Stimulated activated naive CD4-positive, alpha-beta T cell (primary cell): ENCODE data around the gene HS3ST2.
"Not testable (repeated sequence)": the region's sequence is repeated elsewhere in the genome, so short reads cannot be mapped to it uniquely, and the experiment has no call there.

Experiments used
- DNase-seq, 6 experiments: peaks; one replicate each; lab custom pipeline; 2025; lab: John Stamatoyannopoulos, UW

Gene HS3ST2

DNA sequence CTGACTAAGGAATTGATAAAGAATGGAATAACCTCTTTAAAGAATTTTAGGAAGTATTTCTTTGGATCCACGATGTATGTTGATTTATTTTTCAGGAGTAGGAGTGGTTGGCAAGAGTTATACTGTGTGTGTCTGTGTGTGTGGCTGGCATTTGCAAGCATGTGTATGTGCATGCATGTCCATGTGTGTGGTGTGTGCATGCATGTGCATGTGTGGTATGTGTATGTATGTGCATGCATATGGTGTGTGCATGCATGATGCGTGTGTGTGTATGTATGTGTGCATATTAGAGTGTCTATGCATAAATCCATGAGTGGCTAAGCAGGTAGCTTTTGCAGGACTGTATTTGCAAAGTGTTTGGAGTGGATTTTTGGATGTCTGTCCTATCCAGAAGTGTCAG is 120.8 kb downstream of the HS3ST2 start:
- no peak for DNase-seq

DNA sequence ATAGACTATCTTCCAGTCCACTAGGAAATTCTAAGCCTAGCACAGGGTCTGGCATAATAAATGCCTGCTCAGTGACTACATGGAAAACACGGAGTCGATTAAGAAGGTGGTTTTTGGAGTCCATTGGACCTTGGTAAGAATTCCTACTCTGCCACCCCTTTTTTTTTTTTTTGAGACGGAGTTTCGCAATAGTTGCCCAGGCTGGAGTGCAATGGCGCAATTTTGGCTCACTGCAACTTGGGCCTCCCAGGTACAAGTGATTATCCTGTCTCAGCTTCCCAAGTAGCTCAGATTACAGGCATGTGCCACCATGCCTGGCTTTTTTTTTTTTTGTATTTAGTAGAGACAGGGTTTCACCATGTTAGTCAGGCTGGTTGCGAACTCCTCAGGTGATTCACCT is 123.2 kb downstream of the HS3ST2 start:
- DNase-seq, result no peak

DNA sequence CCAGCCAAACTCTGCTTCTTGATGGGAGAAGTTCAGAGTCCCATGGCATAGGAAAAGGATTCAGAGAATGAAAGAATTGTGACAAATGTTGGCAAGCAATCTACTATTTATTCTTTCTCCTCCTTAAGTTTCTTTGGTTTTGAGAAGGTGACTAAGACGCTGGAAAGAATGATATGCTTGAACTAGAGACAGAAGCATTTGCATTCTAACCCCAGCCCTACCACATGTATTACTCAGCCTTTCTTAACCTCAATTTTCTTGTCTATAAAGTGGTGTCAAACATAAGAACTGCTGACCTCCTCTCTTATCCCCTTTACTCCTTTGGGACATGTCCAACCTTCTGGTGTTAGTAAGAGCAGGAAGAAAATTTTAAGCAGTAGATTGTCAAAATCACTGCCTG is 124.7 kb downstream of the HS3ST2 start:
- DNase-seq, result no peak

DNA sequence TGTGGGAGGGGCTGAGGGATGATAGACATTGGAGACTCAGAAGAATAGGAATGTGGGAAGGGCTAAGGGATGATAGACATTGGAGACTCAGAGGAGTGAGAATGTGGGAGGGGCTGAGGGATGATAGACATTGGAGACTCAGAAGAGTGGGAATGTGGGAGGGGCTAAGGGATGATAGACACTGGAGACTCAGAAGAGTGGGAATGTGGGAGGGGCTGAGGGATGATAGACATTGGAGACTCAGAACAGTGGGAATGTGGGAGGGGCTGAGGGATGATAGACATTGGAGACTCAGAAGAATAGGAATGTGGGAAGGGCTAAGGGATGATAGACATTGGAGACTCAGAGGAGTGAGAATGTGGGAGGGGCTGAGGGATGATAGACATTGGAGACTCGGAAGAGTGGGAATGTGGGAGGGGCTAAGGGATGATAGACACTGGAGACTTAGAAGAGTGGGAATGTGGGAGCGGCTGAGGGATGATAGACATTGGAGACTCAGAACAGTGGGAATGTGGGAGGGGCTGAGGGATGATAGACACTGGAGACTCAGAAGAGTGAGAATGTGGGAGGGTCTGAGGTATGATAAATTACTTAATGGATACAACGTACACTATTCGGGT is 125.9 kb downstream of the HS3ST2 start:
- not testable (repeated sequence) for DNase-seq

DNA sequence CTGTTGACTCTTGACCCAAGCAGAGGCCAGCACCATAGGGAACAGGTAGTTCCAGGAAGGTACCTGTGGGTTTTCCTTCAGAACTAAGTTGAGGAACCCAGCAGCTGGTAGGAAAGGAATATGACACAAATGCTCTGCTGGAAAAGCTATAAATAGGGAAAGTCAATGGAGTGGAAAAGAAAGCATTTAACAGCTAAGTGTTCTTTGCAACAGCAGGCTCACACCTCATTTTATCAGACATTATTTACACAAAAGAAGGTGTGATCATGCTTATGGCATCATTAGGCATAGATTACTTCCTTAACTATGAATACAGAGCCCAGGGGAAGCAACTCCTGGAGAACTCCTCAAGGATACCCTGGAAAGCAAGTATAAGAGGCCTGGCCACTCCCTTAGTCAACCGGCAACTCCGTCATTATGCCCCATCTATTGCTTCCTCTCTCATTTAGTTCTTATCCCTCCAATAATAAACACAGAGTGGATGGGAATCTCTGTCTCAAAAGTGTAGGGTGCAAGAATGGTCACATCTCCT is 128.1 kb downstream of the HS3ST2 start:
- DNase-seq, result no peak

DNA sequence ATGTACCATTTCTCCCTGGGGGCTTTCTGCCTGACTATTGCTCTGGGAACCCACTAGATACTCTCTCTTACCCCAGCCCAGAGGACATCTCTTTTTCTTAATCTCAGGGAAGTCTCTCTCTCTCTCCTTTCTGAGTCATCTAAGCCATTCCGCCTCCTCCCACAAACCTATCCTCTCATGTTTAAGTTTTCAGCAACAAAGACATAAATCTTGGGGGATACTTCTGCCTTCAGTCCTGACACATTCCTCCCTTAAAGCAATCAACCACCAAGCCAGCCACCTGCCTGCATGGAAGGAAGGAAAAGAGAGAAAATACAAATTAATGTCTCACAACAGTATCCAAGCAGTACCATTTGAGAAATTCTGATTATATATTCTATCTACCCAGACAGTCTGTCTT is 128.8 kb downstream of the HS3ST2 start:
- DNase-seq, result no peak

DNA sequence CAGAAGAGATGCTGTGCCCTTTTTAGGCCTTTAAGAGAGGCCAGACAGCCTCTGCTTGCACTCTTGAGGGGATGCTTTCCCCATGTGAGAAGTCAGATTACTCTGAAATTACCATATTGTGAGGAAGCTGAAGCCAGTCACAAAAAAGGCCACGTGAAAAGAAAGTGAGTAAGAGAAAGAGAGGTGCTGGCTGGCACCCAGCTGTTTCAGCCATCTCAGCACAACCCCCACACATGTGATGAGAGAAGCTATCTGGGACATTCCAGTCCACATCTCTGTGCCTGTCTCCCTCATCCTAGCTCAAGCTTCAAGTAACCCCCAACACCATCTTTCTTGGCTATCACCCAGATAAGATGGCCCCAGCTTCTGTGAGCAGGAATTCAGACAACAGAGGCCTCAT is 131.4 kb downstream of the HS3ST2 start:
- DNase-seq, result no peak

DNA sequence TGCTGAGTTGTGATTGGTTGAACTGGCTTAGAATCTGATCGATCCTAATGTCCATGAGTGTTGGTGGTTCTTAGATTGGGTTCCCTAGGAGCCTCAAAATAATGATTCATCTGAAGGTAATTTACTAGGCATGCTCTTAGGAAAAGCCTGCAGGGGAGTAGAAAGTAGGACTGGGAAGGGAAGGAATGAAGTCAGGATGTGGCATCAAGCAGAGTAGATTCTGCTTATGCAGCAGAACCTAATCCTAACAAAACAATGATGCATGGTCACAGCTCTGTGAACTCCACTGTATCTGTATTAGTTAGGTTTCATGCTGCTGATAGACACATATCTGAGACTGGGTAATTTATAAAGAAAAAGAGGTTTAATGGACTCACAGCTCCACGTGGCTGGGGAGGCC is 132.5 kb downstream of the HS3ST2 start:
- no peak for DNase-seq

DNA sequence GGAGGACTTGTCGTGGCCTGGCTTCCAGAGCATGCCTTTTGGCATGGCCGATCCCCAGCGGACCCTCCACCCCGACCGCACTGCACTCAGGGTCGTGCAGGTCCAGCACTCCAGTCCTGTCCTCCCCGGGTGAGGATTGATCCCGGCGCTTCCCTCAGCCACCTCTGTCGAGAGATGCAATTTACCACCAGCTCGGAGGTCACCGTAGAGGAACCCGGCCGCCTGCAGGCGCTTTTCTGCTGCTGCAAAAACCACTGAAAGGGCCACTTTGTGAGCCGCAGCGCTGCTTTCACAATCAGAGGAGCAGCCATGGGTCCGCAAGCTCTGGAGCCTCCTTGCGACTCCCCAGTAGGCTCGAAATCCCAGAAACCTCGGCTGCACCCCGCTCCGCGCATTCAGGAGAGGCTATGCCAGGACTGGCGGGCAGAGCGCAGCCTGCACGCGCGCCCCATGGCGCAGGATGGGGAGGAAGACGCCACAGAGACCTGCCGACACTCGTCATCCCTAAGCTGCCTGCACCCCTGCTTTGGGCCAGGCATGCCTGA is 134.2 kb downstream of the HS3ST2 start:
- no peak for DNase-seq

DNA sequence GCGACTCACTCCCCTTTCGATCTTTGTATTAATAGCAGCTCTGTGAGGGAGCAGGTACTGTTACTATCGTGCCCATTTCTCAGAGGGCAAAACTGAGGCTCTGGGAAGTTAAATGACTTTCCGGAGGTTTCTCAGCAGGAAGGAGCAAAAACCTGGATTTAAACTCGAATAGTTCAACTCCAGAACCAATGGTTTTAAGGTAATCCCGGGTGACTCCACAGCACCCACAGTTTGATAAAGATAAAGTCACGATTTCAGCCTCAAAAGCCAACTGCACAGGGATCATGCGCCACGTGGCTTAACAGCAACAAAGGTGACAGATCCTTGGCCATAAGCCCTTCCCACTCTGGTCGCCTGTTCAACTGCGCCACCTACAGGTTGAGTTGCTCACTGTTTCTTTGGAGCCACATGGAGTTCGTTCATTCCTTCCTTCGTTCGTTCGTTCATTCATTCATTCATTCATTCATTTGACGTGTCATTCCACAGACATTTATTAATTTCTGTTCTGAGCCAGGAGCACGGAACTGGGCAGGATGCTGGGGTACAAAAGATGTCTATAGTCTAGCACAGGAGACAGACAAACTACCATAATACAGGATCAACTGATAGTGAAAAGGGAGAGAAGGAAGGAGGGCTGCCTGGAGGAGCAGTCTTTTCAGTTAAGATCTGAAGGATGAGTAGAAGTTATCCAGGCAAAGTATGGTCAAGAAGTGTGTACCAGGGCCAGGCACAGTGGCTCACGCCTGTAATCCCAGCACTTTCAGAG is 134.8 kb downstream of the HS3ST2 start:
- no peak for DNase-seq

DNA sequence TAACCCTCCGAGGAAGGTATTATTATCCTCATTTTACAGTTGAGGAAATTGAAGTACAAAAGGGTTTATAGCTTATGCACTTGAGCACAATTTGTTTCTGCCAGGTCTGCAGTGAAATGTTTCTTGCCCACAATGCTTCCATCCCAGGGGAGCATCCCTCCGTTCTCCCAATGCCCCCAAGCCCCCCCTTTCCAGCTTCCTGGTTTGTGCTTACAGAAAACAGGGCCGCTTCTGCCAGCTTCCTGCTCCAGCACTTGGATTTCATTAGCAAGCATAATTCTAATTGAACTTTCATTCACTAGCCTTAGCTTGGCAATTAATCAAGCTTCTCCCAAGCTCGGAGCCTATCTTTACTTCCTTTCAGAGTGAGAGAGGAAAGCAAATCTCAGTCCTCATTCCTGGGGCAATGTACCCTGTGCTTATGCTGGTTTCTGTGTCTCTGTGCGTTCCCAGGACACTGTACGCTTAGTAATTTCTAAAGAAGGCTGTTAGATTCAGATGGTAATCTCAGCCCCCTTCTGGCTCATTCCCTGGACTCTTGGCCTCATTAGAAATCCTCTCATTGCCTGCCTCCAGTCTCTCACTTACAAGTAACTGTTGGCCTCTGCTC is 141.6 kb downstream of the HS3ST2 start:
- DNase-seq, result no peak

DNA sequence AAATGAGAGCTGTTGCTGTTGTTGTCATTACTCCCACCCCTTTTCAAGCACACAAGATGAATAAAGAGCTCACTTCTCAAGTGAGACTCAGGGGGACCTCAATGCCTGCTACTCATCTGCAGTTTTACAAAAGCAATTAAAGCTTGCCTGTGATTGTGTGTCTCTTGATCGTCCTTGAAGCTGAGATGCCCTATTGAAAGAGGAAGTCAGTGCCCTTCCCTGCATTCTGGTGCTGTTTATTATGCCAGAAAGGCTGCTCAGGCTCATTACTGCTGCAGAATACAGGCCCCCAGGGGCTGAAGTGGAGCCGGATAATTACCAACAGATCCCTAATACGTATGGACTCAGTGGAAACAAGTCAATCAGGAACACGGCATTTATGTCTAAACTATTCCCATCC is 147.2 kb downstream of the HS3ST2 start:
- no peak for DNase-seq

DNA sequence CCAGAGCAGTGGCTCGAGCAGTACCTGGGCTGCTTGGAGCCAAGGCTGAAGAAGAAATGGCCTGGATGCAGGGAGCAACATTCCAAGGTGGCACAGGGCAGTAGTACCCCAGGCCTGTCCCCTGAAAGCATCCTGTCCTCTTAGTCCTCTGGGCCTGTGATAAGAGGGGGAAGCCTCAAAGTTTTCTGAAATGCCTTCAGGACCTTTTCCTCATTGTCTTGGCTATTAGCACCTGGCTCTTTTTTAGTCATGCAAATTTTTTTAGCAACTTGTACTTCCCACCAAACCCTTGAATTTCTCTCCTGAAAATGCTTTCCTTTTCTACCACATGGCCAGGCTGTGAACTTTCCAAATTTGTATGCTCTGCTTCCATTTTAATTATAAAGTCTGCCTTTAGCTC is 148.9 kb downstream of the HS3ST2 start:
- DNase-seq, result no peak
